Measurements from ENCODE around the gene SGCE.

DNA sequence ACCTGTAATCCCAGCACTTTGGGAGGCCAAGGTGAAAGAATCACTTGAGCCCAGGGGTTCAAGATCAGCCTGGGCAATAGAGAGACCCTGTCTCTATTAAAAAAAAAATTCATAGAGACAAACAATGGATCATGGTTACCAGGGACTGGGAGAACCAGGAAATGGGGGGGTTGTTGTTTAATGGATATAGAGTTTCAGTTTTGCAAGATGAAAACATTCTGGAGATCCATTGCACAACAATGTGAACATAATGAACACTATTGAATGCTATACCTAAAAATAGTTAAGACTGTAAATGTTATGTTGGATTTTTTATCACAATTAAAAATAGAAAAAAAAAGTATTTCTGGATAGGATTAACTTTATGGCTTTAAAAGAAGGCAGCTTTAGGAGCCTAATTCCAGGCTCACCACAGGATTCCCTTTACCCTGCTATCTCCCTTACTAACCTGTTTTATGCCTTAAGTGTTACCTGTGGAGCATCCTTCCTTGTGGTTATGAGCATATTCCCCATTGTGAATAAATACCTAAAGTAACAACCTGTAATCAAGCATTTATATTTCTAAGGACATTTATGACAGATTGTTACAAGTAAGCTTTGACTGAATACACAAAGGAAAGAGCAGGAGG is 45.1 kb upstream of the SGCE start:
- TF ChIP-seq, protein P1, sequence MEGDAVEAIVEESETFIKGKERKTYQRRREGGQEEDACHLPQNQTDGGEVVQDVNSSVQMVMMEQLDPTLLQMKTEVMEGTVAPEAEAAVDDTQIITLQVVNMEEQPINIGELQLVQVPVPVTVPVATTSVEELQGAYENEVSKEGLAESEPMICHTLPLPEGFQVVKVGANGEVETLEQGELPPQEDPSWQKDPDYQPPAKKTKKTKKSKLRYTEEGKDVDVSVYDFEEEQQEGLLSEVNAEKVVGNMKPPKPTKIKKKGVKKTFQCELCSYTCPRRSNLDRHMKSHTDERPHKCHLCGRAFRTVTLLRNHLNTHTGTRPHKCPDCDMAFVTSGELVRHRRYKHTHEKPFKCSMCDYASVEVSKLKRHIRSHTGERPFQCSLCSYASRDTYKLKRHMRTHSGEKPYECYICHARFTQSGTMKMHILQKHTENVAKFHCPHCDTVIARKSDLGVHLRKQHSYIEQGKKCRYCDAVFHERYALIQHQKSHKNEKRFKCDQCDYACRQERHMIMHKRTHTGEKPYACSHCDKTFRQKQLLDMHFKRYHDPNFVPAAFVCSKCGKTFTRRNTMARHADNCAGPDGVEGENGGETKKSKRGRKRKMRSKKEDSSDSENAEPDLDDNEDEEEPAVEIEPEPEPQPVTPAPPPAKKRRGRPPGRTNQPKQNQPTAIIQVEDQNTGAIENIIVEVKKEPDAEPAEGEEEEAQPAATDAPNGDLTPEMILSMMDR (conservative IDR thresholded peaks at IDR 0.05; ENCODE audit: low read depth, low read length) = no peak
- no peak for TF ChIP-seq EZH2 (IDR thresholded peaks at IDR 0.05; ENCODE audit: borderline replicate concordance, low read depth, low read length, poor library complexity, severe bottlenecking)

Measured in A673 (cell line).